ENCODE data around the gene CARMIL1. TPM values are rescaled to one million over a fixed set of nuclear protein-coding genes. Genes with fewer than 3 reads are reported as not detected.

Gene CARMIL1
- total RNA-seq, 1 donor from 2014 or later = 1.7 TPM

GRCh38 chr6:25537349-25538018 is 258.3 kb downstream of the CARMIL1 start:
- Mint-ChIP-seq H3K9me3 (no peaks in the 10 kb centered on the region), H3K36me3 (ENCODE audit: low read depth) (no peaks in the 10 kb centered on the region), H3K27me3 (ENCODE audit: insufficient read depth) (no peaks in the 10 kb centered on the region), H3K4me3 (no peak overlapping the region), H3K4me1 (ENCODE audit: low read depth) (no peaks in the 10 kb centered on the region), H3K27ac (no peak overlapping the region)
- no peak for DNase-seq (ENCODE audit: low spot score)
- intact Hi-C loops (cut with micrococcal nuclease) = no loop called here

GRCh38 chr6:25541228-25541627 is 262.1 kb downstream of the CARMIL1 start:
- intact Hi-C loops (cut with micrococcal nuclease) = no loop called here
- H3K9me3 Mint-ChIP-seq = no peaks in the 10 kb centered on the region
- no peaks in the 10 kb centered on the region for H3K36me3 Mint-ChIP-seq (ENCODE audit: low read depth)
- no peak for DNase-seq (ENCODE audit: low spot score)
- H3K4me3 Mint-ChIP-seq = no peak overlapping the region
- no peak overlapping the region for H3K27ac Mint-ChIP-seq
- H3K27me3 Mint-ChIP-seq (ENCODE audit: insufficient read depth) = no peaks in the 10 kb centered on the region
- no peaks in the 10 kb centered on the region for H3K4me1 Mint-ChIP-seq (ENCODE audit: low read depth)

DNA sequence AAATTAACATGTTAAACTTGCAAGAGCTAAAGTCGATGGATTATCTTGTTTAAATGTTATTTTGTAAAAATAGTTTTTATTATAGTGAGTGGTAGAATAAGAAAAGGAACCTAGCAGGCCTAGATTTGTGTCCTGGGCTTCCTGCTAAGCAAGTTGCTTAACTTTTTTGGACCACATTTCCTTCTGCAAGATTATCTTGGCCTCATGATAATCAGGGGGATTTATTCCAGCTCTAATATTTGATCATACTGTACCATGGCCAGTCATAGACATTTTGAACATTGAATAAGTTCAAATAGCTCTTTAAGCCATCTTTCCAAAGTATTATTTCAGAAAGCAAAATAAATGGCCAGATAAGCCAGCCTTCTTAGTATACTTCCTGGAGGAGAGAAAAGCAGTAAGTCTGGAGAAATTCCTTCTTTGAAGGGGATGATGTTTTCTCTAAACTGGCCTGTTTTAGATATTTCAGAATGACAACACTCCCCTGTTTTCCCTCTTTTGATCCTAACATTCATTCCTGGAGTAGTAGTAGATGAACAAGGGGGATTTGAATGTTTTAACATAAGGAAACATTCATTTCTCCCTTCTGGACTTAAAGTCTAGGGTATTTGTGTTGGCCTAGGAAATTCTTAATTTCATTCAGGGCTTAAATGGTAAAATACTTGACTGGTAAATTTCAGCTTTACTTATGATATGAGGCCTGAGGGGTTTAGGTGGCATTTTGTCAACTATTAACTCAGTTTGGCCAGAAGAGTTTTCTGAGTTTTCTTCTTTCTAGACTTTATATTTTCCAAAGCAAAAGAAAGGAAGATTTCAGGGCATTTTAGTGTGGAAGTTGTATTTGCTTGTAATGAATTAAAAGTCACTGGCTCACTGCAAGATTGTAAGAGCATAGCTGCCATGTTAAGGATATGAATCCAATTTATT is 264.1 kb downstream of the CARMIL1 start:
- Mint-ChIP-seq H3K4me3 (no peak overlapping the region), H3K9me3 (no peaks in the 10 kb centered on the region), H3K4me1 (ENCODE audit: low read depth) (no peaks in the 10 kb centered on the region), H3K36me3 (ENCODE audit: low read depth) (no peaks in the 10 kb centered on the region), H3K27me3 (ENCODE audit: insufficient read depth) (no peaks in the 10 kb centered on the region), H3K27ac (no peak overlapping the region)
- no peak for DNase-seq (ENCODE audit: low spot score)
- intact Hi-C loops (cut with micrococcal nuclease) = no loop called here

DNA sequence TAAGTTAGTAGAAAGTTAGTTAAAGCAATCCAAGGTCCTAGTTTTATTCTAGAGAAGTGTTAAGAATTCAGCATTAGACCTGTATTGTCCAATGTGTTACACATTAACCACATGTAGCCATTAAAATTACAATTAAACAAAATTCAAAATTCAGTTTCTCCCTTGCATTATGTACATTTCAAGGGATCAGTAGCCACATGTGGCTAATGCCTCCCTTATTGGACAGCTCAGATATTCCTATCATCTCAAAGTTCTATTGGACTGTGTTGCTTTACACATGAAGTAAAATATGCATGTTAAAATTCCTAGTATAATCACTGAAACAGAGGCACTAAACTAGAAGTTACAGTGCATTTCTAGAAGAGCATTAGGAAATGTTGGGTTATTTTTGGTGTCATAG is 265.7 kb downstream of the CARMIL1 start:
- no peaks in the 10 kb centered on the region for H3K4me1 Mint-ChIP-seq (ENCODE audit: low read depth)
- H3K4me3 Mint-ChIP-seq = no peak overlapping the region
- H3K36me3 Mint-ChIP-seq (ENCODE audit: low read depth) = no peaks in the 10 kb centered on the region
- no peak overlapping the region for H3K27ac Mint-ChIP-seq
- DNase-seq (ENCODE audit: low spot score) = no peak
- intact Hi-C loops (cut with micrococcal nuclease) = no loop called here
- H3K9me3 Mint-ChIP-seq = no peaks in the 10 kb centered on the region
- no peaks in the 10 kb centered on the region for H3K27me3 Mint-ChIP-seq (ENCODE audit: insufficient read depth)

DNA sequence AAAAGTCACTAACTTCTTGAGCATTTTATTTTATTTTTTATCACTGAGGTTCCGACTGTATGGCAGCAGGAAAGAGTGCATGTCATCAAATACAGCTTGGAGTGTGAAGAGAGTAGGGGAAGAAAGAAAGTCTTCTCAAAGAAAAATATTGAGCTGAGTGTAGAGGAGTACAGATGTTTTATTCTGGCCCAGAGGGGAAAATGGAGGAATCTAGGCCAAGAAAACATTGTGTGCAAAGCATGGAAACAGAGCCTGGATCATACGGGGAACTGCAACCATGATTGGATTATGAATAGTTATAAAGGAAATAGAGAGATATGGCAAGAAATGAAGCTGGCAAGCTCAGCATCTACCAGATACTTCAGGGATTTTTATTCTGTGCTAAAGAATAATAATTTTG is 268.6 kb downstream of the CARMIL1 start:
- no peaks in the 10 kb centered on the region for H3K4me1 Mint-ChIP-seq (ENCODE audit: low read depth)
- intact Hi-C loops (cut with micrococcal nuclease) = no loop called here
- peaks cover 5% of the 10 kb centered on the region for H3K27me3 Mint-ChIP-seq (ENCODE audit: insufficient read depth)
- H3K27ac Mint-ChIP-seq = no peak overlapping the region
- H3K9me3 Mint-ChIP-seq = no peaks in the 10 kb centered on the region
- DNase-seq (ENCODE audit: low spot score) = no peak
- H3K4me3 Mint-ChIP-seq = no peak overlapping the region
- no peaks in the 10 kb centered on the region for H3K36me3 Mint-ChIP-seq (ENCODE audit: low read depth)

DNA sequence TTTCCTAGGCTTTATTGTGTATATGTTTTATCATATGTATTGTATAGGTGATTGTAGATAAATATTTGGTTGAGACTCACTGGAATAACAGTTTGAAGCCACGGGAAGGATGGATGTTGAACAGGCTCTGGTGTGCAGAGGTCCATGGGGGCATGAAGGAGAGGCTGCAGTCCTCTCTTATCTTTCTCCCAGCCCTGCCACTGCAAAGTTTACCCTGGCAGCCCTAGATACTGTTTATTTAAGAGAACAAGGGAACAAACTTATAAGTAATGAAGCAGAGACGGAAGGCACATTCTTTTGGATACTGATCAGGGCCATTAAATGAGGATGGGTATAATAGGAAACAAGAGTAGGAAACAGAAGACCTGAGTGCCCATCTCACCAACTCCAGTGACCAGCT is 269.3 kb downstream of the CARMIL1 start:
- H3K4me1 Mint-ChIP-seq (ENCODE audit: low read depth) = no peaks in the 10 kb centered on the region
- peaks cover 5% of the 10 kb centered on the region for H3K27me3 Mint-ChIP-seq (ENCODE audit: insufficient read depth)
- no peaks in the 10 kb centered on the region for H3K36me3 Mint-ChIP-seq (ENCODE audit: low read depth)
- no peak overlapping the region for H3K4me3 Mint-ChIP-seq
- H3K9me3 Mint-ChIP-seq = no peaks in the 10 kb centered on the region
- intact Hi-C loops (cut with micrococcal nuclease) = no loop called here
- no peak overlapping the region for H3K27ac Mint-ChIP-seq
- no peak for DNase-seq (ENCODE audit: low spot score)

GRCh38 chr6:25550631-25551030 is 271.5 kb downstream of the CARMIL1 start:
- Mint-ChIP-seq H3K36me3 (ENCODE audit: low read depth) (no peaks in the 10 kb centered on the region), H3K27me3 (ENCODE audit: insufficient read depth) (peaks cover 5% of the 10 kb centered on the region), H3K4me1 (ENCODE audit: low read depth) (no peaks in the 10 kb centered on the region), H3K27ac (no peak overlapping the region), H3K4me3 (no peak overlapping the region), H3K9me3 (no peaks in the 10 kb centered on the region)
- intact Hi-C loops (cut with micrococcal nuclease) = no loop called here
- DNase-seq (ENCODE audit: low spot score) = no peak

- H3K9me3 Mint-ChIP-seq = no peaks in the 10 kb centered on the region
- no peak for DNase-seq (ENCODE audit: low spot score)
- H3K27me3 Mint-ChIP-seq (ENCODE audit: insufficient read depth) = peaks cover 5% of the 10 kb centered on the region
- intact Hi-C loops (cut with micrococcal nuclease) = no loop called here
- H3K27ac Mint-ChIP-seq = no peak overlapping the region
- H3K36me3 Mint-ChIP-seq (ENCODE audit: low read depth) = no peaks in the 10 kb centered on the region
- H3K4me3 Mint-ChIP-seq = no peak overlapping the region
- H3K4me1 Mint-ChIP-seq (ENCODE audit: low read depth) = no peaks in the 10 kb centered on the region
Measured at GRCh38 chr6:25553502-25553901, 274.3 kb downstream of the CARMIL1 start.

- Mint-ChIP-seq H3K9me3 (no peaks in the 10 kb centered on the region), H3K4me1 (ENCODE audit: low read depth) (no peaks in the 10 kb centered on the region), H3K27me3 (ENCODE audit: insufficient read depth) (peaks cover 5% of the 10 kb centered on the region), H3K27ac (no peak overlapping the region), H3K36me3 (ENCODE audit: low read depth) (no peaks in the 10 kb centered on the region), H3K4me3 (no peak overlapping the region)
- no peak for DNase-seq (ENCODE audit: low spot score)
- intact Hi-C loops (cut with micrococcal nuclease) = no loop called here
Measured at GRCh38 chr6:25555188-25555587, 276.0 kb downstream of the CARMIL1 start.

DNA sequence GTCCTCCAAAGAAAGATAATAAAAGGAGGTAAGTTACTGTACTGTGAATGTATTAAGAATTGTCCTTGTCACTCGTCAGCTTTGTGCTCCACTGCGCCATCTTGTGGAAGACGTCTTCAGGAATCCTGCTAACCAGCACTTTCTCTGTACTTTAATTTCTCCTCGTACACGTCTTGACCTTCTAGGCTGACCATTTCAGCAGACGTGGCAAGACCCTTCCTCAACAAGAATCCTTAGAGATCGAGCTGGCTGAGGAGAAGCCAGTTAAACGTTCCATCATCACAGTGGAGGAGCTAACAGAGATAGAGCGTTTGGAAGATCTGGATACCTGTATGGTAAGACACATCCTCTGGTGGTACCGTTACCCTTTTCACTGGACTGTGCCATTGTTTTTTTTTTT is 277.3 kb downstream of the CARMIL1 start:
- H3K9me3 Mint-ChIP-seq = no peaks in the 10 kb centered on the region
- H3K4me3 Mint-ChIP-seq = no peak overlapping the region
- H3K36me3 Mint-ChIP-seq (ENCODE audit: low read depth) = no peaks in the 10 kb centered on the region
- H3K27ac Mint-ChIP-seq = no peak overlapping the region
- H3K4me1 Mint-ChIP-seq (ENCODE audit: low read depth) = no peaks in the 10 kb centered on the region
- H3K27me3 Mint-ChIP-seq (ENCODE audit: insufficient read depth) = peaks cover 3% of the 10 kb centered on the region
- peak; percentile 52 for DNase-seq (ENCODE audit: low spot score)
- intact Hi-C loops (cut with micrococcal nuclease) = loop anchor here (1.0 kb wide), 5 partner anchors 46 to 386 kb away; no protein-coding TSS in a partner anchor

- intact Hi-C loops (cut with micrococcal nuclease) = no loop called here
- Mint-ChIP-seq H3K9me3 (no peaks in the 10 kb centered on the region), H3K36me3 (ENCODE audit: low read depth) (no peaks in the 10 kb centered on the region), H3K27me3 (ENCODE audit: insufficient read depth) (peaks cover 2% of the 10 kb centered on the region), H3K4me1 (ENCODE audit: low read depth) (no peaks in the 10 kb centered on the region), H3K4me3 (no peak overlapping the region), H3K27ac (no peak overlapping the region)
- DNase-seq (ENCODE audit: low spot score) = no peak
Measured at GRCh38 chr6:25558155-25558817, 279.1 kb downstream of the CARMIL1 start.

- Mint-ChIP-seq H3K4me3 (no peak overlapping the region), H3K4me1 (ENCODE audit: low read depth) (no peaks in the 10 kb centered on the region)
Measured at GRCh38 chr6:25560865-25561264, 281.7 kb downstream of the CARMIL1 start.

GRCh38 chr6:25564943-25565342 is 285.8 kb downstream of the CARMIL1 start:
- DNase-seq (ENCODE audit: low spot score) = no peak
- no peaks in the 10 kb centered on the region for H3K4me1 Mint-ChIP-seq (ENCODE audit: low read depth)
- H3K27me3 Mint-ChIP-seq (ENCODE audit: insufficient read depth) = peaks cover 2% of the 10 kb centered on the region
- H3K27ac Mint-ChIP-seq = no peak overlapping the region
- H3K4me3 Mint-ChIP-seq = no peak overlapping the region
- H3K9me3 Mint-ChIP-seq = no peaks in the 10 kb centered on the region
- intact Hi-C loops (cut with micrococcal nuclease) = no loop called here
- H3K36me3 Mint-ChIP-seq (ENCODE audit: low read depth) = no peaks in the 10 kb centered on the region

More at GRCh38 chr6:25560865-25561264, 281.7 kb downstream of the CARMIL1 start:
- Mint-ChIP-seq H3K27me3 (ENCODE audit: insufficient read depth) (peaks cover 2% of the 10 kb centered on the region), H3K27ac (no peak overlapping the region), H3K9me3 (no peaks in the 10 kb centered on the region), H3K36me3 (ENCODE audit: low read depth) (no peaks in the 10 kb centered on the region)
- intact Hi-C loops (cut with micrococcal nuclease) = no loop called here
- no peak for DNase-seq (ENCODE audit: low spot score)

All from activated T-helper 1 cell treated with anti-CD3 and anti-CD28 coated beads, Interleukin-12 subunit alpha, Interleukin-12 subunit beta, Interleukin-2, Interleukin-4 antibody, amounts not matched to agents 30 ng/mL and 10 ng/mL and 1 ng/mL, durations not matched to agents 14 hours and 24 hours and 36 hours (primary cell).